Fibroblast of lung (primary cell): ENCODE measurements around the gene RAVER2.

Source experiments
- EZH2 ChIP-seq: IDR thresholded peaks from 2 replicates; pipeline ENCODE4 v1.5.1; 2012; ENCODE audit warnings: low read length, control low read depth, mild to moderate bottlenecking; ENCODE audit errors: missing control alignments
- TF ChIP-seq, protein P1 (sequence below), 2 donors: IDR thresholded peaks in 1 of 2; conservative IDR thresholded peaks in 1 of 2; 1 replicate in 1 of 2; 2 replicates in 1 of 2; pipeline ENCODE4 v1.5.1; 2011 to 2012; ENCODE audit warnings: low read length in 2 of 2, control low read depth in 1 of 2, inconsistent platforms in 1 of 2, low read depth in 1 of 2, mild to moderate bottlenecking in 1 of 2

GRCh38 chr1:64875606-64876005, 130.7 kb downstream of the RAVER2 start:
- TF ChIP-seq, protein P1, sequence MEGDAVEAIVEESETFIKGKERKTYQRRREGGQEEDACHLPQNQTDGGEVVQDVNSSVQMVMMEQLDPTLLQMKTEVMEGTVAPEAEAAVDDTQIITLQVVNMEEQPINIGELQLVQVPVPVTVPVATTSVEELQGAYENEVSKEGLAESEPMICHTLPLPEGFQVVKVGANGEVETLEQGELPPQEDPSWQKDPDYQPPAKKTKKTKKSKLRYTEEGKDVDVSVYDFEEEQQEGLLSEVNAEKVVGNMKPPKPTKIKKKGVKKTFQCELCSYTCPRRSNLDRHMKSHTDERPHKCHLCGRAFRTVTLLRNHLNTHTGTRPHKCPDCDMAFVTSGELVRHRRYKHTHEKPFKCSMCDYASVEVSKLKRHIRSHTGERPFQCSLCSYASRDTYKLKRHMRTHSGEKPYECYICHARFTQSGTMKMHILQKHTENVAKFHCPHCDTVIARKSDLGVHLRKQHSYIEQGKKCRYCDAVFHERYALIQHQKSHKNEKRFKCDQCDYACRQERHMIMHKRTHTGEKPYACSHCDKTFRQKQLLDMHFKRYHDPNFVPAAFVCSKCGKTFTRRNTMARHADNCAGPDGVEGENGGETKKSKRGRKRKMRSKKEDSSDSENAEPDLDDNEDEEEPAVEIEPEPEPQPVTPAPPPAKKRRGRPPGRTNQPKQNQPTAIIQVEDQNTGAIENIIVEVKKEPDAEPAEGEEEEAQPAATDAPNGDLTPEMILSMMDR (conservative IDR thresholded peaks at IDR 0.05 in 1 of 2, IDR thresholded peaks at IDR 0.05 in 1 of 2; ENCODE audit: low read depth in 1 of 2, low read length in 2 of 2): no peak
- no peak for TF ChIP-seq EZH2
